Endothelial cell of umbilical vein (primary cell): ENCODE data around the gene LDLRAD3. TPM values are rescaled to one million over a fixed set of nuclear protein-coding genes. Genes with fewer than 3 reads are reported as not detected.

ENCODE experiments used
- BruUV-seq: library from RNA; stranded (reverse); fragments of 400-500 nt; replicated peaks from 2 replicates; lab custom pipeline; 2021; lab: Mats Ljungman, UMichigan
- CTCF ChIA-PET: fragments of 300-600, 350-600 bp; sonication (Branson Sonifier 250); formaldehyde crosslinking; loops from one replicate; lab custom pipeline; 2021; ENCODE audit warnings: antibody characterized with exemption, inconsistent platforms; lab: Charles Lee
- POLR2A ChIA-PET: fragments of 300-600, 350-600 bp; sonication (Branson Sonifier 250); formaldehyde crosslinking; loops from one replicate; lab custom pipeline; 2021; ENCODE audit warnings: antibody characterized with exemption, inconsistent platforms; lab: Charles Lee
- DNase-seq: peaks from one replicate; pipeline ENCODE4 v3.0.0-alpha.2; 2011; ENCODE audit warnings: low read depth, low spot score
- FAIRE-seq: peaks from 2 replicates; lab custom pipeline; 2011; peaks lifted over from hg19 to GRCh38; lab: Jason Lieb, UNC
- H2AFZ ChIP-seq: 2 replicates; pipeline ENCODE4 v1.6.0; 2012; ENCODE audit warnings: low read depth, low read length, control low read depth, inconsistent platforms
- H3K27ac ChIP-seq: 2 replicates; pipeline ENCODE4 v1.5.1; 2011; ENCODE audit warnings: low read depth, mild to moderate bottlenecking, control low read depth, low read length, moderate library complexity; ENCODE audit not compliant: insufficient read depth
- H3K27me3 ChIP-seq, 2 experiments: 2 replicates each; pipeline versions ENCODE4 v1.6.0 to v1.6.1; 2011; ENCODE audit warnings: low read length in 2 of 2, mixed read lengths in 1 of 2; ENCODE audit not compliant: control insufficient read depth in 2 of 2, insufficient read depth in 2 of 2
- H3K36me3 ChIP-seq, 2 experiments: 2 replicates in 1 of 2; 3 replicates in 1 of 2; pipeline ENCODE4 v1.5.1; 2011; ENCODE audit warnings: low read length in 2 of 2, mild to moderate bottlenecking in 1 of 2, moderate library complexity in 1 of 2; ENCODE audit not compliant: control insufficient read depth in 2 of 2, insufficient read depth in 2 of 2; ENCODE audit errors: extremely low read depth in 1 of 2
- H3K4me1 ChIP-seq: 3 replicates; pipeline ENCODE4 v1.5.1; 2011; ENCODE audit warnings: mild to moderate bottlenecking, low read length; ENCODE audit not compliant: control insufficient read depth, insufficient read depth; ENCODE audit errors: extremely low read depth
- H3K4me2 ChIP-seq: 2 replicates; pipeline ENCODE4 v1.6.1; 2011; ENCODE audit warnings: low read length, control low read depth, mixed read lengths; ENCODE audit not compliant: insufficient read depth
- H3K4me3 ChIP-seq, 3 experiments: fragments of 200-600 bp in 1 of 3; sonication (generic), shearing (Covaris generic) in 1 of 3; replicated peaks in 1 of 3; 2 replicates each; pipeline ENCODE4 v1.5.1; 2011 to 2016; ENCODE audit warnings: control low read depth in 3 of 3, low read length in 3 of 3, mild to moderate bottlenecking in 2 of 3, inconsistent platforms in 1 of 3, low read depth in 1 of 3, moderate library complexity in 1 of 3; ENCODE audit not compliant: insufficient read depth in 1 of 3
- H3K79me2 ChIP-seq: 2 replicates; pipeline ENCODE4 v1.6.0; 2012; ENCODE audit warnings: low read length, inconsistent platforms; ENCODE audit not compliant: control insufficient read depth, insufficient read depth
- H3K9ac ChIP-seq: replicated peaks from 2 replicates; pipeline ENCODE3; 2011; ENCODE audit warnings: low read length, control low read depth; ENCODE audit not compliant: insufficient read depth; ENCODE audit errors: extremely low read depth
- H3K9me1 ChIP-seq: replicated peaks from 3 replicates; pipeline ENCODE4 v1.6.0; 2011; ENCODE audit warnings: mild to moderate bottlenecking, low read length; ENCODE audit not compliant: control insufficient read depth, insufficient read depth; ENCODE audit errors: extremely low read depth
- H3K9me3 ChIP-seq: replicated peaks from 2 replicates; pipeline ENCODE4 v1.5.1; 2012; ENCODE audit warnings: low read length, inconsistent platforms; ENCODE audit not compliant: control insufficient read depth, insufficient read depth
- H4K20me1 ChIP-seq: replicated peaks from 2 replicates; pipeline ENCODE3; 2011; ENCODE audit warnings: mild to moderate bottlenecking, low read length; ENCODE audit not compliant: control insufficient read depth, insufficient read depth; ENCODE audit errors: extremely low read depth
- CTCF ChIP-seq, 2 donors: IDR thresholded peaks; 1 replicate in 1 of 2; 2 replicates in 1 of 2; pipeline ENCODE4 v1.5.1; 2011; ENCODE audit warnings: low read length in 2 of 2, mild to moderate bottlenecking in 2 of 2, moderate library complexity in 2 of 2, control low read depth in 1 of 2, inconsistent platforms in 1 of 2, low read depth in 1 of 2; ENCODE audit not compliant: insufficient read depth in 1 of 2; ENCODE audit errors: extremely low read depth in 1 of 2
- EZH2 ChIP-seq: IDR thresholded peaks from 2 replicates; pipeline ENCODE4 v1.6.1; 2012; ENCODE audit warnings: borderline replicate concordance, low read depth, mild to moderate bottlenecking, moderate library complexity, low read length, inconsistent platforms; ENCODE audit not compliant: severe bottlenecking
- FOS ChIP-seq: IDR thresholded peaks from 2 replicates; pipeline ENCODE4 v1.6.1; 2011; ENCODE audit warnings: mild to moderate bottlenecking, low read length, moderate library complexity, borderline replicate concordance; ENCODE audit not compliant: insufficient read depth
- GATA2 ChIP-seq: IDR thresholded peaks from 2 replicates; pipeline ENCODE4 v1.7.0; 2011; ENCODE audit warnings: low read depth, mild to moderate bottlenecking, moderate library complexity, mixed read lengths, low read length; ENCODE audit not compliant: insufficient read length, insufficient read depth
- JUN ChIP-seq: IDR thresholded peaks from 2 replicates; pipeline ENCODE4 v1.6.1; 2011; ENCODE audit warnings: borderline replicate concordance, low read depth; ENCODE audit not compliant: insufficient read length, insufficient read depth
- MAX ChIP-seq: IDR thresholded peaks from 2 replicates; pipeline ENCODE4 v1.6.1; 2011; ENCODE audit not compliant: insufficient read depth, insufficient read length
- MYC ChIP-seq: IDR thresholded peaks from one replicate; pipeline ENCODE4 v1.6.1; 2011; ENCODE audit warnings: mild to moderate bottlenecking, low read depth, low read length
- POLR2A ChIP-seq: IDR thresholded peaks from 2 replicates; pipeline ENCODE4 v1.6.1; 2012; ENCODE audit warnings: low read depth, mild to moderate bottlenecking, control low read depth, low read length
- POLR2AphosphoS5 ChIP-seq: IDR thresholded peaks from 2 replicates; pipeline ENCODE4 v1.6.1; 2012; ENCODE audit warnings: low read depth, mild to moderate bottlenecking, control low read depth, low read length, moderate library complexity; ENCODE audit not compliant: insufficient read depth
- dilution Hi-C: fragments of 300-500 bp; cut with MboI; formaldehyde crosslinking; loops from one replicate; pipeline ENCODE4 v1.15.0; 2019; ENCODE audit warnings: low sequenced_read_pairs; ENCODE audit not compliant: extremely low pct_ligation_motif_present
- intact Hi-C: fragments of 100-400 bp; cut with micrococcal nuclease; formaldehyde crosslinking; loops from one replicate; pipeline ENCODE4 v1.10.0; 2022
- polyA plus RNA-seq, 4 experiments: library from polyadenylated mRNA; depleted of rRNA in 3 of 4; stranded (reverse) in 3 of 4; unstranded in 1 of 4; fragments of >200 nt; gene quantifications; 2 replicates each; pipeline versions ENCODE4 v1.2.1 to v1.2.3, GENCODE V29; 2011 to 2012; ENCODE audit warnings: missing spikeins in 1 of 4
- total RNA-seq: library from RNA; stranded (reverse); gene quantifications from 2 replicates; pipeline ENCODE4 v1.2.3, GENCODE V29; 2021

Gene LDLRAD3
- total and polyA plus RNA-seq, 2 donors (not counting 3 experiments of a cell fraction or from before 2014, with no cell fraction given) = 17.9 to 25.1 TPM

GRCh38 chr11:36033082-36033751 lies 89.4 kb downstream of the LDLRAD3 start:
- no TSS peak for BruUV-seq
- POLR2A ChIA-PET = no interaction called here
- Histone ChIP-seq H3K27me3 (no peaks in the 10 kb centered on the region), H3K4me2 (no peak overlapping the region), H3K4me1 (peaks cover 11% of the 10 kb centered on the region), H3K79me2 (no peaks in the 10 kb centered on the region), H3K36me3 (peaks cover 0 to 2% of the 10 kb centered on the region in 2 experiments), H3K9me1 (no peaks in the 10 kb centered on the region), H3K4me3 (no peak overlapping the region), H2AFZ (no peak overlapping the region), H3K27ac (no peak overlapping the region), H3K9ac (no peak overlapping the region), H3K9me3 (no peaks in the 10 kb centered on the region), H4K20me1 (no peaks in the 10 kb centered on the region)
- intact Hi-C loops (no loop called here), dilution Hi-C loops (no loop called here)
- CTCF ChIA-PET = interaction anchor here (2.6 kb wide), 1 partner anchor 211 kb away, joined by 18 read pairs; no protein-coding TSS in a partner anchor
- FAIRE-seq (no peak), DNase-seq (no peak)
- TF ChIP-seq FOS = no peak
- TF ChIP-seq MYC = no peak
- TF ChIP-seq JUN = no peak
- TF ChIP-seq MAX = no peak
- no peak for TF ChIP-seq POLR2A
- TF ChIP-seq EZH2 = no peak
- no peak for TF ChIP-seq GATA2
- no peak for TF ChIP-seq CTCF (IDR thresholded peaks at IDR 0.05; ENCODE audit: extremely low read depth in 1 of 2, insufficient read depth in 1 of 2, low read depth in 1 of 2, low read length in 2 of 2)
- no peak for TF ChIP-seq POLR2AphosphoS5
